GM12891 (cell line): ENCODE measurements around the gene YTHDF1.

ENCODE experiments used
- POLR2A ChIP-seq: IDR thresholded peaks from 2 replicates; pipeline ENCODE4 v1.6.1; 2011; ENCODE audit warnings: low read depth, low read length, control low read depth
- POLR2AphosphoS5 ChIP-seq: IDR thresholded peaks from 2 replicates; pipeline ENCODE4 v1.6.1; 2011; ENCODE audit warnings: low read depth, low read length, control low read depth
- POU2F2 ChIP-seq: IDR thresholded peaks from 2 replicates; pipeline ENCODE4 v1.6.1; 2011; ENCODE audit warnings: low read depth, mild to moderate bottlenecking, control low read depth, low read length, moderate library complexity
- SPI1 ChIP-seq: IDR thresholded peaks from 2 replicates; pipeline ENCODE4 v1.6.1; 2011; ENCODE audit warnings: low read depth, low read length, control low read depth
- TAF1 ChIP-seq: IDR thresholded peaks from 2 replicates; pipeline ENCODE4 v1.6.1; 2011; ENCODE audit warnings: low read depth, low read length, control low read depth

DNA sequence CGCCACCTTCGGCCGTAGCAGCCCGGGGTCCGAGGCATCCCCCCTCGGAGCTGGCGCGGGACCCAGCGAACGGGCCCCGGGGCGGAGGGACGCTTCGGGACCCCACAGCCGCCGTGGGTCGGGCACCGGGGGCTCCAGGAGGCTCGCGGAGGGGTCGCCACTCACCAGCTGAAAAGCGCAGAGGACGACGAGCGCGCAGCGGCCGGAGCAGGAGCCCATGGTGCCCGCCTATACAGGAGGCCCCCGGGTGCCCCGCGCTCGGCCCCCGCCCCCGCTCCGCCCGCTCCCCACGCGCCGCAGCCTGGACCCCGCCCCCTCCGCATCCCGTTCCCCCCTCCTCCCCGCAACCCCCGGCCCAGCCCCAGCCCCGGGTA is 38.3 kb upstream of the YTHDF1 start, which contains the start of gene NKAIN4:
- TF ChIP-seq POLR2A (no peak), TAF1 (no peak), SPI1 (no peak), POLR2AphosphoS5 (no peak), POU2F2 (no peak)
